Mesendoderm (in vitro differentiated cells): ENCODE measurements around the gene E2F7. TPM values are rescaled to one million over a fixed set of nuclear protein-coding genes. Genes with fewer than 3 reads are reported as not detected.
A peak's percentile ranks its signal among the peaks of the same experiment; 100 is the strongest.

Source experiments
- DNase-seq: peaks from one replicate; pipeline ENCODE4 v3.0.0; 2013
- H2AK5ac ChIP-seq: 2 replicates; pipeline ENCODE4 v1.6.1; 2013; ENCODE audit warnings: low read length, inconsistent platforms
- H2BK120ac ChIP-seq: 2 replicates; pipeline ENCODE4 v1.6.1; 2013; ENCODE audit warnings: low read depth, mild to moderate bottlenecking, low read length, moderate library complexity, mixed read lengths
- H2BK15ac ChIP-seq: replicated peaks from 2 replicates; pipeline ENCODE4 v1.6.1; 2013; ENCODE audit warnings: low read depth, mild to moderate bottlenecking, moderate library complexity
- H2BK5ac ChIP-seq: 2 replicates; pipeline ENCODE4 v1.6.1; 2013; ENCODE audit warnings: low read length, inconsistent platforms
- H3K18ac ChIP-seq: 2 replicates; pipeline ENCODE4 v1.6.1; 2013; ENCODE audit warnings: mild to moderate bottlenecking, low read length, mixed read lengths
- H3K23ac ChIP-seq: one replicate; pipeline ENCODE4 v1.6.1; 2013; ENCODE audit warnings: low read length
- H3K27ac ChIP-seq: 2 replicates; pipeline ENCODE4 v1.5.1; 2013; ENCODE audit warnings: low read depth, mild to moderate bottlenecking, inconsistent platforms, low read length, moderate library complexity
- H3K27me3 ChIP-seq: 2 replicates; pipeline ENCODE4 v1.6.1; 2013; ENCODE audit warnings: low read length, control low read depth, mild to moderate bottlenecking, inconsistent platforms; ENCODE audit not compliant: insufficient read depth, poor library complexity
- H3K36me3 ChIP-seq: 2 replicates; pipeline ENCODE4 v1.6.1; 2013; ENCODE audit warnings: low read length, inconsistent platforms; ENCODE audit not compliant: control insufficient read depth, insufficient read depth
- H3K4ac ChIP-seq: one replicate; pipeline ENCODE4 v1.6.1; 2013; ENCODE audit warnings: low read depth, mild to moderate bottlenecking, low read length, moderate library complexity
- H3K4me1 ChIP-seq: 2 replicates; pipeline ENCODE4 v1.6.1; 2013; ENCODE audit warnings: low read depth, low read length, inconsistent platforms; ENCODE audit not compliant: control insufficient read depth
- H3K4me2 ChIP-seq: 2 replicates; pipeline ENCODE4 v1.6.1; 2013; ENCODE audit warnings: low read length
- H3K4me3 ChIP-seq: 2 replicates; pipeline ENCODE4 v1.5.1; 2013; ENCODE audit warnings: mild to moderate bottlenecking, low read length
- H3K56ac ChIP-seq: one replicate; pipeline ENCODE4 v1.6.1; 2013; ENCODE audit warnings: low read length
- H3K79me1 ChIP-seq: 2 replicates; pipeline ENCODE4 v1.6.1; 2013; ENCODE audit warnings: low read length, inconsistent platforms
- H3K79me2 ChIP-seq: 2 replicates; pipeline ENCODE4 v1.6.1; 2013; ENCODE audit warnings: mild to moderate bottlenecking, low read length; ENCODE audit not compliant: control insufficient read depth, insufficient read depth
- H3K9ac ChIP-seq: 2 replicates; pipeline ENCODE4 v1.6.1; 2013; ENCODE audit warnings: low read length, inconsistent platforms
- H4K5ac ChIP-seq: one replicate; pipeline ENCODE4 v1.6.1; 2013; ENCODE audit warnings: low read length
- H4K8ac ChIP-seq: one replicate; pipeline ENCODE4 v1.6.1; 2013; ENCODE audit warnings: low read depth, mild to moderate bottlenecking, control low read depth, low read length, moderate library complexity
- WGBS: extraction: QIAGEN DNeasy Blood & Tissue Kit; methylation state at CpG from one replicate; pipeline ENCODE4 v1.1.7; 2013; ENCODE audit warnings: low lambda C conversion rate, missing lambda C conversion rate; ENCODE audit not compliant: insufficient coverage; ENCODE audit errors: extremely low coverage; 5-methylcytosine and 5-hydroxymethylcytosine counted together
- polyA plus RNA-seq, 2 experiments: library from polyadenylated mRNA; stranded (reverse); fragments of 200-250 nt; gene quantifications; one replicate each; pipeline ENCODE4 v1.2.3, GENCODE V29; 2013

Gene E2F7
- 11.2 TPM for polyA plus RNA-seq (2013, experiment 1 of 2)
- 11.2 TPM for polyA plus RNA-seq (2013, experiment 2 of 2)

GRCh38 chr12:77065361-77066204, at the start of gene E2F7:
Gene E2F7 (minus strand): TSS chr12:77065569. CDS start chr12:77064635, 934 bp downstream.
- Histone ChIP-seq H3K27ac (peak within 1 kb of the TSS; percentile 99), H3K4ac (peak within 1 kb of the TSS; percentile 40)

GRCh38 chr12:77113971-77114370, 48.6 kb upstream of the E2F7 start:
- Histone ChIP-seq H3K27me3 (no peaks in the 10 kb centered on the region), H3K23ac (no peak overlapping the region), H3K27ac (no peak overlapping the region), H3K56ac (no peak overlapping the region), H3K18ac (no peak overlapping the region), H3K4me1 (no peaks in the 10 kb centered on the region), H2BK5ac (no peak overlapping the region), H2BK120ac (no peak overlapping the region), H3K4ac (no peak overlapping the region), H2AK5ac (no peak overlapping the region), H4K8ac (no peak overlapping the region), H3K36me3 (no peaks in the 10 kb centered on the region), H3K79me1 (no peaks in the 10 kb centered on the region), H4K5ac (no peak overlapping the region), H3K4me3 (no peak overlapping the region), H3K79me2 (no peaks in the 10 kb centered on the region), H3K9ac (no peak overlapping the region), H3K4me2 (no peak overlapping the region), H2BK15ac (no peak overlapping the region)
- no peak for DNase-seq
- WGBS: no CpG with 5 or more reads among the region's 4 CpGs

More at GRCh38 chr12:77065361-77066204, at the start of gene E2F7:
- Histone ChIP-seq H3K27me3 (no peaks in the 10 kb centered on the region), H3K4me1 (peaks cover 2% of the 10 kb centered on the region), H3K36me3 (no peaks in the 10 kb centered on the region), H3K56ac (peak within 1 kb of the TSS; percentile 100), H3K23ac (peak within 1 kb of the TSS; percentile 98), H3K79me1 (peaks cover 10% of the 10 kb centered on the region), H4K8ac (no peak within 1 kb of the TSS), H2BK120ac (peak within 1 kb of the TSS; percentile 64), H3K79me2 (peaks cover 5% of the 10 kb centered on the region), H3K18ac (peak within 1 kb of the TSS; percentile 71), H3K4me3 (peak within 1 kb of the TSS; percentile 90), H3K4me2 (peak within 1 kb of the TSS; percentile 59), H2BK5ac (peak within 1 kb of the TSS; percentile 97), H3K9ac (peak within 1 kb of the TSS; percentile 96), H2AK5ac (no peak within 1 kb of the TSS), H4K5ac (no peak within 1 kb of the TSS), H2BK15ac (no peak within 1 kb of the TSS)
- DNase-seq: peak; percentile 98
- no CpG with 5 or more reads among the region's 87 CpGs for WGBS

GRCh38 chr12:77108707-77109106, 43.3 kb upstream of the E2F7 start:
- Histone ChIP-seq H4K8ac (no peak overlapping the region), H3K36me3 (no peaks in the 10 kb centered on the region), H3K79me1 (no peaks in the 10 kb centered on the region), H3K27ac (no peak overlapping the region), H2AK5ac (no peak overlapping the region), H3K27me3 (no peaks in the 10 kb centered on the region), H3K4me3 (no peak overlapping the region), H3K9ac (no peak overlapping the region), H3K4me1 (no peaks in the 10 kb centered on the region), H3K4me2 (no peak overlapping the region), H3K4ac (no peak overlapping the region), H2BK120ac (no peak overlapping the region), H3K23ac (no peak overlapping the region), H3K56ac (no peak overlapping the region), H4K5ac (no peak overlapping the region), H2BK5ac (no peak overlapping the region), H3K18ac (no peak overlapping the region), H2BK15ac (no peak overlapping the region), H3K79me2 (no peaks in the 10 kb centered on the region)
- no CpG with 5 or more reads among the region's 1 CpG for WGBS
- no peak for DNase-seq

GRCh38 chr12:77107121-77107520, 41.8 kb upstream of the E2F7 start:
- Histone ChIP-seq H4K5ac (no peak overlapping the region), H3K18ac (no peak overlapping the region), H3K79me1 (no peaks in the 10 kb centered on the region), H4K8ac (no peak overlapping the region), H2BK120ac (no peak overlapping the region), H3K4me1 (no peaks in the 10 kb centered on the region), H3K4me3 (no peak overlapping the region), H2AK5ac (no peak overlapping the region), H3K27me3 (no peaks in the 10 kb centered on the region), H3K36me3 (no peaks in the 10 kb centered on the region), H3K56ac (no peak overlapping the region), H3K9ac (no peak overlapping the region), H2BK5ac (no peak overlapping the region), H3K4me2 (no peak overlapping the region), H3K79me2 (no peaks in the 10 kb centered on the region), H2BK15ac (no peak overlapping the region), H3K4ac (no peak overlapping the region), H3K27ac (no peak overlapping the region), H3K23ac (no peak overlapping the region)
- no peak for DNase-seq
- no CpG with 5 or more reads among the region's 2 CpGs for WGBS

GRCh38 chr12:77104792-77105191, 39.4 kb upstream of the E2F7 start:
- Histone ChIP-seq H2BK15ac (no peak overlapping the region), H3K27me3 (no peaks in the 10 kb centered on the region), H3K18ac (no peak overlapping the region), H3K27ac (no peak overlapping the region), H2BK120ac (no peak overlapping the region), H2AK5ac (no peak overlapping the region), H3K4me1 (no peaks in the 10 kb centered on the region), H4K8ac (no peak overlapping the region), H3K36me3 (no peaks in the 10 kb centered on the region), H3K4me2 (no peak overlapping the region), H2BK5ac (no peak overlapping the region), H3K4me3 (no peak overlapping the region), H3K9ac (no peak overlapping the region), H3K79me1 (no peaks in the 10 kb centered on the region), H3K23ac (no peak overlapping the region), H3K79me2 (no peaks in the 10 kb centered on the region), H3K56ac (no peak overlapping the region), H3K4ac (no peak overlapping the region), H4K5ac (no peak overlapping the region)
- DNase-seq: peak; percentile 29
- no CpG with 5 or more reads among the region's 3 CpGs for WGBS
